ENCODE measurements around the gene ZBTB7C. TPM values are rescaled to one million over a fixed set of nuclear protein-coding genes. Genes with fewer than 3 reads are reported as not detected.

Gene ZBTB7C
- total RNA-seq, 1 experiment from 2014 or later, result 0.33 TPM

- DNase-seq, result no peak
- no peak overlapping the region for H2BK15ac ChIP-seq (ENCODE audit: low read depth, low read length)
- no peak overlapping the region for H4K8ac ChIP-seq (replicated peaks; ENCODE audit: insufficient read length, low read depth, low read length)
- no peaks in the 10 kb centered on the region for H3K27me3 ChIP-seq (ENCODE audit: insufficient read depth, low read length)
- no peak overlapping the region for H3K23ac ChIP-seq (ENCODE audit: insufficient read length, low read depth, low read length)
- H3T11ph ChIP-seq (ENCODE audit: low read length), result no peak overlapping the region
- no peak overlapping the region for H2BK120ac ChIP-seq (ENCODE audit: low read depth, low read length, poor library complexity, severe bottlenecking)
- no peaks in the 10 kb centered on the region for H3K79me1 ChIP-seq (ENCODE audit: insufficient read depth, low read depth, low read length, poor library complexity, severe bottlenecking)
- Mint-ChIP-seq H3K27me3 (ENCODE audit: low read depth) (peaks cover 2% of the 10 kb centered on the region; the same call in 1 of the 2 replicates), H3K9me3 (peaks cover 7 to 10% of the 10 kb centered on the region in 2 experiments), H3K27ac (no peak overlapping the region), H3K4me3 (no peak overlapping the region), H3K4me1 (peaks cover 35 to 67% of the 10 kb centered on the region in 2 experiments), H3K36me3 (ENCODE audit: insufficient read depth in 1 of 3, low read depth in 3 of 3) (peaks cover 0 to 6% (median 0%) of the 10 kb centered on the region in 3 experiments; a peak in 2 of 7 replicates)
- no peak overlapping the region for H3K4ac ChIP-seq (ENCODE audit: low read depth, low read length)
- no peak overlapping the region for H3K18ac ChIP-seq (ENCODE audit: insufficient read length, low read depth, low read length)
- WGBS (ENCODE audit: extremely low coverage, insufficient read length, low lambda C conversion rate), result no CpG with 5 or more reads among the region's 4 CpGs
- H3K23me2 ChIP-seq (ENCODE audit: insufficient read length, low read depth, low read length, poor library complexity, severe bottlenecking), result no peaks in the 10 kb centered on the region
- no peak overlapping the region for H3K27ac ChIP-seq (ENCODE audit: insufficient read length, low read depth, low read length)
- no peak overlapping the region for H2BK12ac ChIP-seq (ENCODE audit: insufficient read length, low read depth, low read length)
- H2AFZ ChIP-seq (ENCODE audit: low read length), result no peak overlapping the region
- H4K91ac ChIP-seq (ENCODE audit: insufficient read length, low read depth, low read length), result no peak overlapping the region
- no peak overlapping the region for H2AK5ac ChIP-seq (ENCODE audit: insufficient read length, low read length)
- no peaks in the 10 kb centered on the region for H4K20me1 ChIP-seq (ENCODE audit: control insufficient read depth, insufficient read depth, insufficient read length)
- TF ChIP-seq CTCF (conservative IDR thresholded peaks at IDR 0.05), result no peak
- H3K4me2 ChIP-seq (ENCODE audit: insufficient read depth, insufficient read length, low read length), result no peak overlapping the region
- no peaks in the 10 kb centered on the region for H3K79me2 ChIP-seq (ENCODE audit: insufficient read depth, low read length)
- no peak overlapping the region for H3K56ac ChIP-seq (ENCODE audit: insufficient read length, low read depth, low read length)
- no peak overlapping the region for H4K5ac ChIP-seq (ENCODE audit: insufficient read length, low read depth, low read length)
- H2BK5ac ChIP-seq (ENCODE audit: insufficient read length, low read length), result no peak overlapping the region
- peaks cover 3% of the 10 kb centered on the region for H3K9me3 ChIP-seq (ENCODE audit: control insufficient read depth, low read depth, low read length)
- H3K4me1 ChIP-seq (ENCODE audit: insufficient read depth, low read length), result no peaks in the 10 kb centered on the region; the same call in 1 of the 2 replicates
- no peak overlapping the region for H3K14ac ChIP-seq (ENCODE audit: insufficient read depth, low read length)
- H2BK20ac ChIP-seq (ENCODE audit: low read depth, low read length, poor library complexity, severe bottlenecking), result no peak overlapping the region
- H3K9ac ChIP-seq (ENCODE audit: extremely low read depth, insufficient read length, low read length), result no peak overlapping the region
Observed at GRCh38 chr18:47992266-47992665, 416.9 kb downstream of the ZBTB7C start.

Data from H9 (cell line).